K562 treated with DMSO at 1 percent for 12 hours (cell line): ENCODE measurements around the gene PALB2. TPM values are rescaled to one million over a fixed set of nuclear protein-coding genes. Genes with fewer than 3 reads are reported as not detected.

Experiments used
- total RNA-seq: library from RNA; unstranded; fragments of 300-600 nt; gene quantifications from 2 replicates; pipeline ENCODE4 v1.2.3, GENCODE V29; 2022; ENCODE audit not compliant: insufficient read depth

The PALB2 gene
- total RNA-seq, result 6.2 and 12.0 TPM in 2 replicates

DNA sequence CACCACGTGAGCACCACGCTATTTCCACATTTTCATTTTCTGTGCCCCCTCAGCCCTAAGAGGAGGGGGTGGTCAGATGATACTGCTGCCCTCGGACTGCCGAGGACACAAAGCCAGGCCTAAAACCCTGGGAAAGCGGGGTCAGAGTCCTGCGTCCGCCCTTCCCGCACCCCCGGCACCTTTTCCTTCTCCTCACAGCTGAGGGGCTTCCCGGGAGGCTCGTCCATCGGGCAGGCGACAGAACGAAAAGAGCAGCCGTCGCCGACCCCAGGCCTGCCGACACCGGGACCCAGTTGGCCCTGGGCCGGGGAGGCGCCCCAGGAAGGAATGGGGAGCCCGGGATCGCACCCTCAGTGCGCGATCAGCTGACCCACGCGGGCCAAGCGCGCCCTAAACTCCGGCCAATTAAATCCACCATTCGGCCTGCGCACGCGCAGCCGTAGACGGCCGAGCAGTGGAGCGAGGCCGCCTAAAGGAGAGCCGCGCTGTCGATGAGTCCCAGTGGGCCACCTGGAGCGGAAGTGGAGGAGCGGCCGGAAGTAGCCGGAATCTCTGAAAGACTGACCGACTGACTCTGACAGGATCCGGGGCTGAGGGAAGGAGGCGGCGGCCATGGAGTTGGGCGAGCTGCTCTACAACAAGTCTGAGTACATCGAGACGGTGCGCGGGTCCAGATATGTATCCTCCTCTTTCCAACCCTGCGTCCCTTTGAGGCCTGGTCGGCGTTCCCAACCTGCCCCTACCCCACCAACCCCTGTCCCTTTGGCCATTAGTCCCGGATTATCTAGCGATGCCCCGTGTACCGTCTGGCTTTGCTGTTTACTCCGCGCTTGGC lies at the start of gene PALB2, which contains the start of gene DCTN5:
Gene PALB2 (minus strand): TSS at position 380 of the 835 bp plus-strand sequence. CDS start 153 bp downstream, at position 227.
Gene DCTN5 (plus strand): TSS at position 536 of the 835 bp plus-strand sequence. CDS start 77 bp downstream, at position 613.

DNA sequence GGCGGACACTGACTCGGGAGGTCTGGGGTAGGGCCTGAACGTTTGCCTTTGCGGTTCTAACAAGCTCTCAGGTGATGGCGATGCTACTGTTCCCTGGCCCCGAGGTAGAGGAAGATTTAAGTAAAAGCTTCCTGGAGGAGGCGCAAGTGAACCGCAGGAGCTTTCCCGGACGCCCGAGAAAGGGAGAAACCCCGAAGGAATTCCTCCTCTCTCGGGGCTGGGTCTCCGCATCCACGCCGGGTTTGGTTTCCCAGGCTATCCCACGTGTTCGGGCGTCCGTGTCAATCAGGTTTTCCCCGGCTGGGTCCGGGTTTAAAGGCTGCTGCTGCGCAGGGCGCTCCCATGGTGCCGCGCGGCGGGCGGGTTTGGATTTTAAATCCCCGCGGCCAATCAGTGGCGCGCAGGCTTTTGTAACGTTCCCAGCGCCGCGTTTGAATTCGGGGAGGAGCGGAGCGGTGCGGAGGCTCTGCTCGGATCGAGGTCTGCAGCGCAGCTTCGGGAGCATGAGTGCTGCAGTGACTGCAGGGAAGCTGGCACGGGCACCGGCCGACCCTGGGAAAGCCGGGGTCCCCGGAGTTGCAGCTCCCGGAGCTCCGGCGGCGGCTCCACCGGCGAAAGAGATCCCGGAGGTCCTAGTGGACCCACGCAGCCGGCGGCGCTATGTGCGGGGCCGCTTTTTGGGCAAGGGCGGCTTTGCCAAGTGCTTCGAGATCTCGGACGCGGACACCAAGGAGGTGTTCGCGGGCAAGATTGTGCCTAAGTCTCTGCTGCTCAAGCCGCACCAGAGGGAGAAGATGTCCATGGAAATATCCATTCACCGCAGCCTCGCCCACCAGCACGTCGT lies 37.5 kb upstream of the PALB2 start, which contains the start of gene PLK1:
Gene PLK1 (plus strand): TSS at position 460 of the 844 bp plus-strand sequence. CDS start 44 bp downstream, at position 504.

GRCh38 chr16:23595951-23596720 lies 45.0 kb downstream of the PALB2 start, which contains the start of gene NDUFAB1:
TSS of gene NDUFAB1 (minus strand) at chr16:23596316. CDS start at chr16:23596290, 26 bp downstream.

GRCh38 chr16:23556881-23557778 lies 84.0 kb downstream of the PALB2 start, which contains the start of the genes EARS2 and UBFD1:
TSS of gene EARS2 (minus strand) at chr16:23557350. CDS start at chr16:23557343, 7 bp downstream.
TSS of gene UBFD1 (plus strand) at chr16:23557727. CDS start at chr16:23557743, 16 bp downstream.

Other genes starting within 250 kb of the PALB2 start
- gene COG7, start 188.1 kb downstream of the PALB2 start, total RNA-seq, result 7.1 and 16.0 TPM in 2 replicates
- 24.1 and 61.5 TPM in 2 replicates for gene GGA2, start 130.8 kb downstream of the PALB2 start, total RNA-seq
- gene EARS2, start 84.0 kb downstream of the PALB2 start, total RNA-seq, result 2.9 and 8.6 TPM in 2 replicates
- gene UBFD1, start 83.6 kb downstream of the PALB2 start, total RNA-seq, result 29.5 and 77.3 TPM in 2 replicates
- 172 and 201 TPM in 2 replicates for gene NDUFAB1, start 45.0 kb downstream of the PALB2 start, total RNA-seq
- 20.5 and 67.6 TPM in 2 replicates for gene DCTN5, start 156 bp upstream of the PALB2 start, total RNA-seq
- gene PLK1, start 37.6 kb upstream of the PALB2 start, total RNA-seq, result 93.5 and 140 TPM in 2 replicates
- 0.28 TPM in 1 of 2 replicates, not detected in the other for gene ERN2, start 71.9 kb upstream of the PALB2 start, total RNA-seq
- gene CHP2, start 113.7 kb upstream of the PALB2 start, total RNA-seq, result 0.80 and 1.6 TPM in 2 replicates
- gene PRKCB, start 194.7 kb upstream of the PALB2 start, total RNA-seq, result 44.8 and 114 TPM in 2 replicates